Activated B cell treated with CpG ODN at 0.5 μM for 24 hours (primary cell): ENCODE results near the gene AGAP1. TPM values are rescaled to one million over a fixed set of nuclear protein-coding genes. Genes with fewer than 3 reads are reported as not detected.

Source experiments
- ATAC-seq: fragments of 200-7000 bp; cut with Tn5 transposase; one replicate; pipeline ENCODE4 v1.10.0; 2021; ENCODE audit warnings: low read depth, mild to moderate bottlenecking, moderate library complexity
- CTCF ChIA-PET: fragments of 350-600 bp; sonication (Branson Sonifier 250); formaldehyde crosslinking; loops from one replicate; lab custom pipeline; 2021; ENCODE audit warnings: antibody characterized with exemption; lab: Charles Lee
- POLR2A ChIA-PET: fragments of 350-600 bp; sonication (Branson Sonifier 250); formaldehyde crosslinking; loops from one replicate; lab custom pipeline; 2021; ENCODE audit warnings: antibody characterized with exemption; lab: Charles Lee
- DNase-seq: peaks from one replicate; pipeline ENCODE4 v3.0.0; 2022
- H3K27ac Mint-ChIP-seq: one replicate; pipeline ENCODE4 v1.8.0; 2020; ENCODE audit warnings: mixed read lengths
- H3K27me3 Mint-ChIP-seq: one replicate; pipeline ENCODE4 v1.8.0; 2021; ENCODE audit warnings: mixed read lengths
- H3K36me3 Mint-ChIP-seq: one replicate; pipeline ENCODE4 v1.8.0; 2021; ENCODE audit warnings: low read depth, mixed read lengths
- H3K4me1 Mint-ChIP-seq: one replicate; pipeline ENCODE4 v1.8.0; 2021; ENCODE audit warnings: mixed read lengths
- H3K4me3 Mint-ChIP-seq: one replicate; pipeline ENCODE4 v1.8.0; 2020; ENCODE audit warnings: mild to moderate bottlenecking, mixed read lengths
- H3K9me3 Mint-ChIP-seq: one replicate; pipeline ENCODE4 v1.8.0; 2020; ENCODE audit warnings: mixed read lengths
- intact Hi-C: fragments of 100-400 bp; cut with micrococcal nuclease; formaldehyde crosslinking; loops from one replicate; pipeline ENCODE4 v1.15.1; 2024
- total RNA-seq: library from RNA; stranded (reverse); gene quantifications from 2 replicates; pipeline ENCODE4 v1.2.3, GENCODE V29; 2022
- TF ChIP-seq, protein P1 (sequence below): fragments of 200-600 bp; IDR thresholded peaks from one replicate; pipeline ENCODE4 v1.8.0; 2022; ENCODE audit warnings: antibody characterized with exemption, mild to moderate bottlenecking

AGAP1 gene
- total RNA-seq, 1 donor from 2014 or later: not detected

DNA sequence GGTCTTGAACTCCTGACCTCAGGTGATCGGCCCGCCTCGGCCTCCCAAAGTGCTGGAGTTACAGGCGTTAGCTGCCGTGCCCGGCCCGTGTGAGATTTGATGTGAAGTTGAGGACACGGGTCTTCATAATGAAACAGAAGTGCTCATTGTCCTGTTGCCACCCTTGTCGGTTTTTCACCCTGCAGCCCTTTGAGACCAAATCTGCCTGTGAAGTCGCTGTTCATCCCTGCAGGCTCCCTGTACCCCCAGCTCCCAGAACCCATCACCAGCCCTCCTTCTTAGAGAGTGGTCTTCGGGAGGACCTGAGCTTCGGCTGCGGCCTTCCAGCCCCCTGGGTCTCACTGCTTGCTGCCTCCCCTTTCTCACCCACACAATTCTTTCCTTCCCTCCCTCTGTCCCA, 349.1 kb downstream of the AGAP1 start:
- intact Hi-C loops: no loop called here
- TF ChIP-seq, protein P1, sequence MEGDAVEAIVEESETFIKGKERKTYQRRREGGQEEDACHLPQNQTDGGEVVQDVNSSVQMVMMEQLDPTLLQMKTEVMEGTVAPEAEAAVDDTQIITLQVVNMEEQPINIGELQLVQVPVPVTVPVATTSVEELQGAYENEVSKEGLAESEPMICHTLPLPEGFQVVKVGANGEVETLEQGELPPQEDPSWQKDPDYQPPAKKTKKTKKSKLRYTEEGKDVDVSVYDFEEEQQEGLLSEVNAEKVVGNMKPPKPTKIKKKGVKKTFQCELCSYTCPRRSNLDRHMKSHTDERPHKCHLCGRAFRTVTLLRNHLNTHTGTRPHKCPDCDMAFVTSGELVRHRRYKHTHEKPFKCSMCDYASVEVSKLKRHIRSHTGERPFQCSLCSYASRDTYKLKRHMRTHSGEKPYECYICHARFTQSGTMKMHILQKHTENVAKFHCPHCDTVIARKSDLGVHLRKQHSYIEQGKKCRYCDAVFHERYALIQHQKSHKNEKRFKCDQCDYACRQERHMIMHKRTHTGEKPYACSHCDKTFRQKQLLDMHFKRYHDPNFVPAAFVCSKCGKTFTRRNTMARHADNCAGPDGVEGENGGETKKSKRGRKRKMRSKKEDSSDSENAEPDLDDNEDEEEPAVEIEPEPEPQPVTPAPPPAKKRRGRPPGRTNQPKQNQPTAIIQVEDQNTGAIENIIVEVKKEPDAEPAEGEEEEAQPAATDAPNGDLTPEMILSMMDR: no peak
- ChIA-PET CTCF (no interaction called here), POLR2A (no interaction called here)
- no peaks in the 10 kb centered on the region for H3K36me3 Mint-ChIP-seq
- H3K4me1 Mint-ChIP-seq: no peaks in the 10 kb centered on the region
- no peak for DNase-seq
- H3K27ac Mint-ChIP-seq: no peak overlapping the region
- H3K27me3 Mint-ChIP-seq: no peaks in the 10 kb centered on the region
- no peaks in the 10 kb centered on the region for H3K9me3 Mint-ChIP-seq
- no peak overlapping the region for H3K4me3 Mint-ChIP-seq
- ATAC-seq: no peak

DNA sequence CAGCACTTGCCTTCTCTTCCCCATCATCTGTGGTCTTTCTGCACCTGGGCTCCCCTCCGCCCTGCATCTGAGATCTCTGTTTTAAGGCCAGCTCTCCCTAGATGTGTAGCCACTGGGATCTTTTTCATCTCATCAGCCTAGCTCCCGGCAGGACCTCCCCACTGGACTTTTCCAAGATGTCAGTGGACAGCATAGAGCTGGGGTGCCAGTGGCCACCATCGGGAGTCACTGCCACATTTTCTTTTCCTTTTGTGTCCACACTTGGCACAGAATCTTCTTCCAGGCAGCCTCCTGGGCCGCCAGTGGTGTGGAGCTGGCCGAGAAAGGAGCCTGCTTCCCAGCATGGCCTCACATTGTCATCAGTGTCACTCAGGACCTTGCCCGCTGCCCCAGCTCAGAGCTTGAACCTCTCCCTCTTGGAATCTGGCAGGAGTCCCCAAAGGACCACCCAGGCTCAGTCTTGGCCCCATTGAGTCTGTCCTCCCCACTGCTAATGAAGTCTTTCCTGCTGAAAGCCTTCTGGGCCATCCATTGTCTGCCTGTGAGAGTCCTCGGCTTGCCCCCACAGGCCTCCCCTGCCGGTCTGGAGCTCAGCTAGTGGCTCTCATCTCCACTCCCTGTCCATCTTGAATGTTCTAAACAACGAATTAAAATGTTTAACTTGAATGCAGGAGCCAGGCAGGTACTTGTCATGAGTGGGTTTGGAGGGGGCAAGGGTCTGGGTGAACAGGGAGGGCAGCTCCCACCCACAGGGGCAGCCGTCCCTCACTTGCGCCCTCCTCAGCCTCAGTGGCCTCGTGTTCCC, 349.9 kb downstream of the AGAP1 start:
- H3K36me3 Mint-ChIP-seq: no peaks in the 10 kb centered on the region
- H3K4me3 Mint-ChIP-seq: no peak overlapping the region
- no peak overlapping the region for H3K27ac Mint-ChIP-seq
- ATAC-seq (no peak), DNase-seq (no peak)
- H3K27me3 Mint-ChIP-seq: peaks cover 3% of the 10 kb centered on the region
- intact Hi-C loops: no loop called here
- no peaks in the 10 kb centered on the region for H3K9me3 Mint-ChIP-seq
- TF ChIP-seq, protein P1: no peak
- no peaks in the 10 kb centered on the region for H3K4me1 Mint-ChIP-seq
- CTCF ChIA-PET: no interaction called here
- POLR2A ChIA-PET: no interaction called here

DNA sequence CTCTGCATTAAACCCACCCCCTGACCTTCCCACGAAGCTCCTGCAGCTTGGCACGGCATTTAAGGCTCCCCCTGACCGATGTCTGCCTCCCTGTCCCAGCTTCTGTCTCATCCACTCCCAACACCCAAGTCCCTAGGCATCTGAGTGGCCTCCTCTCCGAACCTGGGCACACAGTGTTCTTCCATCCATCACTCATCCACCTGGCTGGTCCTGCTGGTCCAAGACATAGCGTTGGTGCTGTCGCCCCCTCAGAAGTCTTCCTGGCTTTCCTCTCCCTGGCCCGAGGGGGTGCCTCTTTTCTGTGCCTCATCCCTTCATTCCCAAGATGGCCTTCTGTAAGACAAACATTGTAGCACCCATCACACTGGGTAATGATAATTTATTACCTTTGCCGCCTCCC, 350.7 kb downstream of the AGAP1 start:
- Mint-ChIP-seq H3K27ac (no peak overlapping the region), H3K4me3 (no peak overlapping the region), H3K36me3 (no peaks in the 10 kb centered on the region), H3K4me1 (no peaks in the 10 kb centered on the region), H3K27me3 (peaks cover 3% of the 10 kb centered on the region), H3K9me3 (no peaks in the 10 kb centered on the region)
- intact Hi-C loops: no loop called here
- no peak for ATAC-seq
- no peak for DNase-seq
- ChIA-PET CTCF (no interaction called here), POLR2A (no interaction called here)
- TF ChIP-seq, protein P1: no peak

DNA sequence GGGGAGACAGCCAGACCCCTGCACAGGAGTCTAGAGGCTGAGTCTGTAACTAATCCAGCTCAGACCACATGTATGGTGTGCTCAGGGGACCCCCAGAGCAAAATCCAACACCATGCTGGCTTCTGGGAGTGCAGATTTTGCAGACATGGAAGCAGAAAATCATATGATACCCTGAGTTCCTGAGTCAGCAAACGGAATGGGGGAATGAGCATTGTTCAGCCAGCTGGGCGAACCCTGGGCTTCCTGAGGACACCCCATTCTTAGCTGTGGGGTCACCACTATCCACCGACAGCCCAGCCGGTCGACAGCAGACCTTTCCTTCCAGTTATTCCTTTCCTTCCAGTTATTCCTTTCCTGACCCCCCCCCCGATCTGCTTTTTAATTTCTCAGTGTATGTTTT, 351.4 kb downstream of the AGAP1 start:
- no peak overlapping the region for H3K27ac Mint-ChIP-seq
- H3K4me3 Mint-ChIP-seq: no peak overlapping the region
- ChIA-PET CTCF (no interaction called here), POLR2A (no interaction called here)
- no peaks in the 10 kb centered on the region for H3K9me3 Mint-ChIP-seq
- no peak for ATAC-seq
- no peak for DNase-seq
- no peaks in the 10 kb centered on the region for H3K36me3 Mint-ChIP-seq
- TF ChIP-seq, protein P1: no peak
- intact Hi-C loops: no loop called here
- no peaks in the 10 kb centered on the region for H3K4me1 Mint-ChIP-seq
- H3K27me3 Mint-ChIP-seq: peaks cover 3% of the 10 kb centered on the region

DNA sequence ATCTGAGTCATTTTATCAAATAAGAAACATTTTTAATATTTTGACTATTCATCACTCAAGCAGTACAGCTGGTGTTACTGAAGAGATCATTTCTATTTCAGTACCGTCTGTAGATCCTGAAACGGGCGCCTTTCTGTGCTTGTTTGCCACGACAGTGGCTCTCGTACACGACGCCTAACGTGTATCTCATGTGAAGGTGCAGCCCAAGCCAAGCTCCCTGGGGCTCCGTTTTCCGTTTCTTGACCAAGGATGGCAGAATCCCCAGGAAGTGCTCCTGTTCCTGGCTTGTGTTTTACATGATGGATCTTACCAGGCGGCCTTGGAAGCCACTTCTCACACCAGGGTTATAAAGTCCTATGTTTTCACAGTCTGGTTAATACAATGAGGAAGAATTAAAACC, 353.7 kb downstream of the AGAP1 start:
- Mint-ChIP-seq H3K36me3 (no peaks in the 10 kb centered on the region), H3K27me3 (peaks cover 3% of the 10 kb centered on the region), H3K27ac (no peak overlapping the region), H3K4me3 (no peak overlapping the region), H3K9me3 (no peaks in the 10 kb centered on the region), H3K4me1 (no peaks in the 10 kb centered on the region)
- intact Hi-C loops: no loop called here
- no peak for DNase-seq
- ChIA-PET POLR2A (no interaction called here), CTCF (no interaction called here)
- TF ChIP-seq, protein P1: no peak
- no peak for ATAC-seq
